GM19043 (cell line): Measurements from ENCODE around the gene NME9.

Source experiments
- ATAC-seq: cut with Tn5 transposase; IDR thresholded peaks from one replicate; pipeline ENCODE4 v1.9.1; 2021; ENCODE audit warnings: low read depth; ENCODE audit not compliant: unreplicated experiment

Gene NME9

GRCh38 chr3:138289260-138289659, 40.4 kb downstream of the NME9 start:
- no peak for ATAC-seq

DNA sequence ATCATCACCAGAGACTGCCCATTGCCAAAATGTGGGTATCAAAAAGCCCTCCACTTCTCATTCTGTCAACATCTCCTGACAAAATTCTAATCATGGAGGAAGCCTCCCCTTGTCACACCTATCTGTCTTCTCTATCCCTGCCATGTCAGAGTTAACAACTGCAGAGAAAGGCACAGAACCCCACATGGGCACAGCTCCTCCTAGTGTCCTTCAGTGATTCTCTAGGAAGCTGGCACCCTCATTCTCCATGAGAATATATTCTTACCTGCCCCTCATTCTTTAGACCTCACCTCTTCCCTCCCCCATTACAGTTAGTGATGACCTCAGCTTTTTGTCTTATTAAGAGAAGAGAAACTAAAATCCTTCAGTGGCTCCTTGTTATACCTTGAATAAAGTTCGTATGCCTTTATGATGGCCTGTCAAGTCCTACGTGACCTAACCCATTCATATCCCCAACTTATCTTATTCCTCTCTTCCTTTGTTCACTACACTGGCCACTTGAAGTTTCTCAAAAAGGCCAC, 44.6 kb downstream of the NME9 start:
- no peak for ATAC-seq

DNA sequence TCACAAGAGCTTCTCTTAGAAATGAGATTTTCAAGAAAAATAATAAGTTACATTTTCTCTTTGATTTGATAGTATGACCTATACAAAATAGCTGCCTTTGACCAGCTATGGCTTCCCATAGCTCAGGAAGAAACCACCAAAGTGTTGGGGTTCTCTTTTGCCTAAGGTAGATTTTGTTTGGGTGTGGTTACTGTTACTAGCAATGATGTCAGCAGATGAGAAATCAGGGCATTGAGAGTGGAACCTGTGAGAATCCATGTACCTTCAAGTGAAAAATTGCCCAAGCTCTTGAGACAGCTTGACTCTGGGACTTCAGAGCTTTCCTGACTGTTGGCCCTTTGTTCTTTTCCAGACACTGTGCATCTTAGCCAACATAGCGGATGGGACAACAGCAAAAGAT, 45.6 kb downstream of the NME9 start:
- ATAC-seq, result no peak

- no peak for ATAC-seq
Measured at GRCh38 chr3:138282836-138283235, 46.8 kb downstream of the NME9 start.

GRCh38 chr3:138281561-138281960, 48.1 kb downstream of the NME9 start:
- ATAC-seq, result no peak

GRCh38 chr3:138271189-138271794, 58.4 kb downstream of the NME9 start:
- peak; percentile 69 for ATAC-seq

GRCh38 chr3:138270245-138270644, 59.4 kb downstream of the NME9 start:
- ATAC-seq, result no peak

DNA sequence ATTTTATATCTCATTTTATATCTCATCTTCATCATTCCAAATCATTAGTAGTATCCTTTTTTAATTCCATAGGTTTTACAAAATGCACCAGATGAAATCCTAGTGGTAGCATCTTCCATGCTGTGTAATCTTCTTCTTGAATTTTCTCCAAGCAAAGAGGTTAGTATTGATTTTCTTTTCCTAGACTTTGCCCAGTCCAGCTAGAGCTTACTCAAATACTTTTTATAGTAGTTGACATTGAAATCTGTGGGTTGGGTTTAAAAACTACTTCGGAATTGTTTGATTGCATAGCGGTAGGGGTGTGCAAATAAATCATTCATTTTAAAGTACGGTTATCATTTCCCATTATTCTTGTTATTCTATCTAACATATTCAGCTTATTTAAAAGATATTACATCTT, 62.6 kb downstream of the NME9 start:
- ATAC-seq, result no peak

DNA sequence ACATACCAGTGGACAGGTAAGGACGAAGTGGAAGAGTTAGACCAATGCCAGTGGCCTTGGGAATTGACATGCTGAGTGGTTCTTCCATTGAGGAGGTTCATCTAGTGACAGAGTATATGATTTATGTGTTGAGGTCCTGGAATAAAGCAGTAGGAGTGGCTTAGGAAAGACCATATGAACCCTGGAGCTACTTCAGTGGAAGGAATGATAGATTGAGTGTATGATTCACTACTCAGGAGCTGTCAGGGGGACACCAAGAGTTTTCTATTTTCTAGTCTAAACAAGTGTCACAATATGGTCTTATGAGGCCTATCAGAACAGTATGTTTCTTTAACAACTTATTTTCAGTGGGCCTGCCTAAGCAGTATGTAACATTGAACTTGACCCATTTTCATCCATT, 63.9 kb downstream of the NME9 start:
- no peak for ATAC-seq

- ATAC-seq, result no peak
Measured at GRCh38 chr3:138263104-138263503, 66.5 kb downstream of the NME9 start.

GRCh38 chr3:138260611-138261010, 69.0 kb downstream of the NME9 start:
- no peak for ATAC-seq

GRCh38 chr3:138259126-138259525, 70.5 kb downstream of the NME9 start:
- no peak for ATAC-seq

GRCh38 chr3:138257986-138258385, 71.7 kb downstream of the NME9 start:
- no peak for ATAC-seq

DNA sequence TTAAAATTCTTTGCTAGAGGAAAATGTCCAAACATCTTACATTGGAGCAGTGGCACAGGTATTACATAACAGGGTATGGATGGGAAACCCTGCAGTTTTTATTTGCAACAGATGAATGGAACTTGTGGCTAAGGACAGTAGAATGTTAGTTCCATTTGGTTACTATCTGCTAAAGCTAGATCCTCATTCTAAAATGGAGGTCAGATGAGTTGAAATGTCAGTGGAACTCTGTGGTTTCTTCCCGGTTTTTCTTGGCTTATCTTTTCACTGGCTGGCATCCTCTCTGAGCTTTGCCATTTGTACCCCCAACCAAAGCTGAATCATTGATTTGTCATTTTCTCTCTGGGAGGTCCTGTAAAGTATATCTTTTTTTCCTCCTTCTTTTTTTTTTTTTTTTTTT, 73.6 kb downstream of the NME9 start:
- ATAC-seq, result no peak

DNA sequence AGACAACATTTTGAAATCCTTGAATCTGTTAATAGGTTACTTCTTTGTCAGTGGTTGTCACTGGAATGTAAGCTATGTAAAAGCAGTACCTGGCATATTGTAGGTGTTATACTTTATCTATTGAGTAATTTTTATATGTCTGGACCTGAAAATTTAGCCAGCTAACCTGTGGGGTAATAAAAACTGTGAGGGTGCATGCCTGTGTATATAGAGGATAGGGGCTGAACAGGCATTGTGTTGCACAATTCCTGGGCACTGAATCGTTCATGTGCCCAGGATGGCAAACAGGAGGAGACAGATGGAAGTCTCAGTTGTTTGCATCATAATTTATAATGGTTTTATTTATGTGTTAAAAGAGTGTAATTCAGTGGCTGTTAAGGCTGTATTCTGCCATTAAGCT, 75.4 kb downstream of the NME9 start:
- no peak for ATAC-seq

- no peak for ATAC-seq
Measured at GRCh38 chr3:138253609-138254008, 76.0 kb downstream of the NME9 start.
